Spinal cord (tissue), 10 donors: ENCODE results near the gene GATD1. TPM values are rescaled to one million over a fixed set of nuclear protein-coding genes. Genes with fewer than 3 reads are reported as not detected.

Experiments
- DNase-seq, 6 donors: peaks; one replicate each; pipeline versions ENCODE4 v3.0.0 to v3.0.0-alpha.2; 2013 to 2015; ENCODE audit warnings: low spot score in 6 of 6, low read depth in 4 of 6
- H3K27ac ChIP-seq: one replicate; pipeline ENCODE4 v1.5.1; 2013; ENCODE audit warnings: low read depth, low read length, control low read depth
- H3K27me3 ChIP-seq: one replicate; pipeline ENCODE4 v1.6.1; 2013; ENCODE audit warnings: low read length; ENCODE audit not compliant: control insufficient read depth, insufficient read depth
- H3K36me3 ChIP-seq: one replicate; pipeline ENCODE4 v1.6.1; 2013; ENCODE audit warnings: low read length; ENCODE audit not compliant: control insufficient read depth, insufficient read depth
- H3K4me1 ChIP-seq: one replicate; pipeline ENCODE4 v1.6.1; 2013; ENCODE audit warnings: low read length; ENCODE audit not compliant: control insufficient read depth, insufficient read depth
- H3K4me3 ChIP-seq: one replicate; pipeline ENCODE4 v1.5.1; 2013; ENCODE audit warnings: low read depth, low read length, control low read depth
- H3K9me3 ChIP-seq: one replicate; pipeline ENCODE4 v1.6.1; 2013; ENCODE audit warnings: low read length; ENCODE audit not compliant: control insufficient read depth, insufficient read depth
- WGBS: methylation state at CpG from one replicate; pipeline ENCODE4 v1.1.5; 2013; ENCODE audit warnings: missing lambda C conversion rate; ENCODE audit not compliant: insufficient coverage; 5-methylcytosine and 5-hydroxymethylcytosine counted together
- polyA plus RNA-seq, 2 donors: library from polyadenylated mRNA; unstranded; fragments of 120-200 nt; gene quantifications; one replicate each; pipeline ENCODE4 v1.2.1, GENCODE V29; 2013; ENCODE audit not compliant: insufficient read length in 2 of 2
- total RNA-seq, 2 donors: library from RNA; depleted of rRNA in 1 of 2; stranded (reverse); fragments of 120-200 nt in 1 of 2; fragments of >200 nt in 1 of 2; gene quantifications; one replicate each; pipeline versions ENCODE4 v1.2.3 to v1.2.4, GENCODE V29; 2013 to 2014
- donor health status: healthy.

GATD1 gene
- total and polyA plus RNA-seq, 4 donors: 22.8 to 133 (median 70.9) TPM

- WGBS: 89% methylated on average over 18 of the region's 22 CpGs
- DNase-seq: no peak
- no peak overlapping the region for H3K27ac ChIP-seq
Measured at GRCh38 chr11:763549-764321, 13.6 kb downstream of the GATD1 start.

GRCh38 chr11:763073-763463 is 14.2 kb downstream of the GATD1 start:
- no peaks in the 10 kb centered on the region for H3K27me3 ChIP-seq
- H3K4me1 ChIP-seq: peaks cover 7% of the 10 kb centered on the region
- H3K9me3 ChIP-seq: no peaks in the 10 kb centered on the region
- DNase-seq: no peak
- no peak overlapping the region for H3K27ac ChIP-seq
- H3K4me3 ChIP-seq: no peak overlapping the region
- peaks cover 95% of the 10 kb centered on the region for H3K36me3 ChIP-seq
- WGBS: 60% methylated on average over 7 of the region's 24 CpGs

More at GRCh38 chr11:763549-764321, 13.6 kb downstream of the GATD1 start:
- no peak overlapping the region for H3K4me3 ChIP-seq
- H3K27me3 ChIP-seq: no peaks in the 10 kb centered on the region
- peaks cover 94% of the 10 kb centered on the region for H3K36me3 ChIP-seq
- H3K4me1 ChIP-seq: peaks cover 7% of the 10 kb centered on the region
- no peaks in the 10 kb centered on the region for H3K9me3 ChIP-seq

- Histone ChIP-seq H3K27ac (no peak overlapping the region), H3K9me3 (no peaks in the 10 kb centered on the region), H3K4me1 (peaks cover 7% of the 10 kb centered on the region), H3K36me3 (peaks cover 95% of the 10 kb centered on the region), H3K27me3 (no peaks in the 10 kb centered on the region), H3K4me3 (no peak overlapping the region)
- peak in 2 of 6 donors; percentile 43 to 54 for DNase-seq
- 44% methylated on average over 6 of the region's 10 CpGs for WGBS
Measured at GRCh38 chr11:762421-763072, 14.7 kb downstream of the GATD1 start.

GRCh38 chr11:761526-762108 is 15.7 kb downstream of the GATD1 start:
- H3K9me3 ChIP-seq: no peaks in the 10 kb centered on the region
- no peak overlapping the region for H3K27ac ChIP-seq
- H3K4me1 ChIP-seq: peaks cover 7% of the 10 kb centered on the region
- WGBS: 92% methylated on average over 5 of the region's 8 CpGs
- DNase-seq: no peak
- no peak overlapping the region for H3K4me3 ChIP-seq
- H3K36me3 ChIP-seq: peaks cover 95% of the 10 kb centered on the region
- H3K27me3 ChIP-seq: no peaks in the 10 kb centered on the region

- Histone ChIP-seq H3K4me1 (peaks cover 6% of the 10 kb centered on the region), H3K9me3 (no peaks in the 10 kb centered on the region), H3K4me3 (no peak overlapping the region), H3K27me3 (no peaks in the 10 kb centered on the region), H3K27ac (no peak overlapping the region), H3K36me3 (peaks cover 97% of the 10 kb centered on the region)
- DNase-seq: no peak
Measured at GRCh38 chr11:760236-760635, 17.1 kb downstream of the GATD1 start.

GRCh38 chr11:749731-750130 is 27.6 kb downstream of the GATD1 start:
- Histone ChIP-seq H3K27ac (no peak overlapping the region), H3K27me3 (no peaks in the 10 kb centered on the region), H3K9me3 (no peaks in the 10 kb centered on the region), H3K4me1 (peaks cover 28% of the 10 kb centered on the region), H3K36me3 (peaks cover 8% of the 10 kb centered on the region), H3K4me3 (no peak overlapping the region)
- no peak for DNase-seq
- 90% methylated on average over 2 of the region's 2 CpGs for WGBS

- no peak overlapping the region for H3K27ac ChIP-seq
- H3K27me3 ChIP-seq: no peaks in the 10 kb centered on the region
- peaks cover 4% of the 10 kb centered on the region for H3K36me3 ChIP-seq
- H3K4me3 ChIP-seq: peak overlapping the region; percentile 62
- DNase-seq: no peak
- WGBS: 5% methylated on average over 18 of the region's 18 CpGs
- H3K9me3 ChIP-seq: no peaks in the 10 kb centered on the region
- peaks cover 28% of the 10 kb centered on the region for H3K4me1 ChIP-seq
Measured at GRCh38 chr11:748007-748359, 29.3 kb downstream of the GATD1 start.

GRCh38 chr11:747158-748006 is 29.9 kb downstream of the GATD1 start, which contains the start of gene TALDO1:
Gene TALDO1 (plus strand): TSS chr11:747464. CDS start chr11:747482, 18 bp downstream.
- DNase-seq: peak; percentile 59 to 97 (median 84)
- Histone ChIP-seq H3K27me3 (no peaks in the 10 kb centered on the region), H3K4me3 (peak within 1 kb of the TSS; percentile 62), H3K27ac (peak within 1 kb of the TSS; percentile 86), H3K36me3 (peaks cover 2% of the 10 kb centered on the region), H3K9me3 (no peaks in the 10 kb centered on the region), H3K4me1 (peaks cover 28% of the 10 kb centered on the region)
- WGBS: under 1% methylated on average over 112 of the region's 112 CpGs
